ENCODE measurements around the gene RAB12.
"Not testable (repeated sequence)": the region's sequence is repeated elsewhere in the genome, so short reads cannot be mapped to it uniquely, and the experiment has no call there.

The RAB12 gene

GRCh38 chr18:8647359-8647758 lies 38.1 kb downstream of the RAB12 start:
- DNase-seq (ENCODE audit: low read depth): not testable (repeated sequence)

- not testable (repeated sequence) for DNase-seq (ENCODE audit: low read depth)
These were observed 42.4 kb downstream of the RAB12 start for GRCh38 chr18:8651478-8652261.

DNA sequence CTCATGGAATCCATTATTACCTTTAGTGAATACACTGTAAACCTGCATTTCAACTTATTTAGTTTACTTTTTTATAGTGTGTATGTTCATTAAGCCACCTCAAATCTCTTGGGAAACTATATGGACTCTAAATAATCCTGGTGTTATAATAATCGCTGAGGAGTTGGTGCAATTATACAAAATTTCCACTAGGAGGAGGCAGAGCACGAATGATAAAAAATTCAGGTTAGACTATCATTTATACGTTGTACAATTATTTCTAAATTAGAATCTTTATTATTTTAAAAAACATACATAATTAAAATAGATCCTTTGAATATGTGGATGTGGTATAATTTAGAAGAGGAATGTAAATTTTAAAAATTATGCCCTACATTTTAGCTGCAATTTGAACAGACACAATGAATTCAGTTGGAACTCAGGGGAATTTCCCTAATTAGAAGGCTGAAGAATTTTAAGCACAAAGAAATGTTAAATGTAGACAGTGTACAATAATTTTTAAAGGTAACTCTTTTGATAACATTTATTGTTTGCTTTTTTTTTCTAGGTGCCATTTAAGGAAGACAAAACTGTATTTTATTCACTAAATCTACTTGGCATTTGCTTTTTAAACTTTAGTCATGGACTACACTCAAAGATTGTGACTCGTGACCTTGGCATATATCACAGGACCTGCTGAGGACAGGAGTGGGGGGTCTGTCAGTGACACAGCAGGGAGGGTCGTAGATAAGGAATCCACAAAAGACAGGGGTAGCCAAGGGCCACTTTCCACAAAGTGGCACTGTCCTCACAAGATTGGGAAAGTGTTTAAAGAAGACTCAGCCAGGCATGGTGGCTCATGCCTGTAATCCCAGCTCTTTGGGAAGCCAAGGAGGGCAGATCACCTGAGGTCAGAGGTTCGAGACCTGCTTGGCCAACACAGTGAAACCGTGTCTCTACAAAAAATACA lies 45.5 kb downstream of the RAB12 start:
- no peak for DNase-seq (ENCODE audit: low read depth)

- DNase-seq (ENCODE audit: low read depth): no peak
These were observed 47.0 kb downstream of the RAB12 start for GRCh38 chr18:8656232-8656631.

DNA sequence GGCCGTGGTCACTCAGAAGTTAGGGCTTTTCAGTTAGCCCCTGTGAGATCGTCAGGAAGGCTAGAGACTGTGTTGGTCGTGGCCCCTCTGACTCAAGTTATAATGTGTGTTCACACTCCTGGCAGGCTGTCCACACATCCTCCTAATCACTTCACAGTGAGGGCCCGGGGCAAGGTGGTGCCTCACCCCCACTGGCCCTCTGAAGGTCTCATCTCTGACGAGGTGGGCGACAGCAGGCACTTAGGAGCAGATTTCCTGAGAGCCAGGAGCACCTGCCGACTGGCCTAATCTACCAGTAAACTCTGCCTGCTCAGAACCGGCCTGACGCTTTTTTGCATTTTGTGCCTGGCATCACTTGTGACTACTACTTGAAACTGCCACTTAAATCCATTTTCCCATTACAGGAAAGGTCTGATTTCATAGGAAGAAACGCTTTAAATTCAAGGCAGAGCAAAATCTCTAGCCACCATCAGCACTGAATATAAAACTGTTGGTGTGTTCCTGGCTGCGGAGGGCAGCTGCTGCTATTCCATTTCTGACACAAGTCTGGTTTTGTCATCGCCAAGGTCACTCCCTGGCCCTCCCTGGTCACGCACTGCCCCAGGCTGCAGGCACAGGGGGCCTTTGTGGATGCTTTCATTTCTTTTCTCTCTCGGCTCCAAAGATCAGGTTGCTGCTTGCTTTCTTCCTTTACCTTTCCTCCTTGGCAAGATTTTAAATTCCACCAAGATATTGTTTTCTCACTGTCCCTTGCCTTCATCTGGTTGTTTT lies 48.0 kb downstream of the RAB12 start:
- DNase-seq (ENCODE audit: low read depth): no peak

GRCh38 chr18:8657873-8658470 lies 48.7 kb downstream of the RAB12 start:
- no peak for DNase-seq (ENCODE audit: low read depth)

DNA sequence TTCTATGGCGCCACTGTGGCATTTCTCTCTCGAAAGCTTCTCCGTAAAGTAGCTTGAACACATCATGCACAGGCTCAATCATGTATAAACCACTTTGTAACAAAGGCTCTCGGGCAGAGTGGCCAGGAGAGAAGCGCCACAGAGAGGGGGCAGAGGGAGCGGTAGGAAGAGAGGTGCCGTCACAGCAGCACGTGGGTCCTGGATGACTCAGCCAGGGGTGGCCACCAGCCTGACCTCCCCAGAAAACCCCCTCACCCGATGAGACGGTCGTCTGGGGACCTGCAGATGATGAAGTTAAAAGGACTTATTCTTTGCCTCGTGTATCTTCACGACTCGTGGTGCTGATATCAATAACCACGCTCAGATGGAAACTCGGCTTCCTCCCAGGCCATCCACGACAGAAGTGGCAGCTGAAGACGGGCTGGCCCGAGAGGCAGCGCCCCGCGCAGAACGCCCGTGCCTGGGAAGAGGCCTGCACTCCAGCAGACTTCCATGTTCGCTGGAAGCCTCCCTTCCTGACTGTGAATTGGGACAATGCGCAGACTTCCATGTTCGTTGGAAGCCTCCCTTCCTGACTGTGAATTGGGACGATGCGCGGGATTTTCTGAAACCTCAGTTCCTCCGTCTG lies 49.7 kb downstream of the RAB12 start:
- no peak for DNase-seq (ENCODE audit: low read depth)

DNA sequence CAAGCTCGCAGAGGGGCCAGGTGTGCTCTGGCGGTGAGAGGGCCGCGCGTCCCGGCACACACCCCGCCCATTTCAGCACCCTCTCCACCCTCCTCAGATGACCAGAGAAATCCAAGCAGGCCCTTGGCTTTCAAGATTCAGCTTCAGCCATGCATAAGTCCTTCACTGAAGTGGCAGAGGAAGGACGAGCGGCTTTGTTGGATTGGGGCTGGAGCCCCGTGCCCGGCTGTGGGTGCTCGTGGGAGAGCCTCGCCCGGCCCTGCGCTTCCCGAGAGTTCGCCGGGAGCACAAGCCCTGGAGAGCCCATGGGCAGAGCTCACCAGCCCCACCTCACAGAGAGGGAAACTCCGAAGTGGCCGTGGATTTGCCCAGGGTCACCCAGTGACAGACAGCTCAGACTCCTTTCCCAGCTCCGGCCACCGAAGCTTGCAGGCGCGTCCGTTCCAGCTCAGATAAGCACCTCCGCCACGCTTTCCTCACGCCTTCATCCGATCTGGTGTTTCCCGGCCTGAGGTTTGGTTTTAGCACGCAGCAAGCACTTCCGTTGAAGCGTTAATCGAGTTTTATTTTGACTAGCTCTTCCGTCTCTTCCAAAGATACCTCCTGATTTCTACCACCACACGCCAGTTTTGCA lies 50.5 kb downstream of the RAB12 start:
- DNase-seq (ENCODE audit: low read depth): no peak

DNA sequence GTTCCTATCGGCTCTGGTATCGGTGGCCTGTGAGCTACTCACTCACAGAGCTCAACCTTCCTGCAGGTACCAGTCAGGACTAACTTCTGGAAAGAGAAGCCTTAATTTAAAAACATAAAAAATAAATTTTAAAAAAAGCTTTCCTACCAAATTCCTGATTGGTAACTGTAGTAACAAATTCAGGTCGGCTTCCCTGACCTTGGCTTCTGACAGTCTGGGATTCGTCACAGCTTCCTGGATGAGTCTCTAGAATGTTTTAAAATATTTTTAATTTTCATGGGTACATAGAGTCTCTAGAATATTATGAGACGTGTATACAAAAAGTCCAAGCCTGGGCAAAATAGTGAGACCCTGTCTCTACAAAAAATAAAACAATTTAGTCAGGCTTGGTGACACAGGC lies 51.1 kb downstream of the RAB12 start:
- DNase-seq (ENCODE audit: low read depth): no peak

- DNase-seq (ENCODE audit: low read depth): no peak
These were observed 52.7 kb downstream of the RAB12 start for GRCh38 chr18:8661754-8662559.

- DNase-seq (ENCODE audit: low read depth): no peak
These were observed 53.5 kb downstream of the RAB12 start for GRCh38 chr18:8662560-8663255.

DNA sequence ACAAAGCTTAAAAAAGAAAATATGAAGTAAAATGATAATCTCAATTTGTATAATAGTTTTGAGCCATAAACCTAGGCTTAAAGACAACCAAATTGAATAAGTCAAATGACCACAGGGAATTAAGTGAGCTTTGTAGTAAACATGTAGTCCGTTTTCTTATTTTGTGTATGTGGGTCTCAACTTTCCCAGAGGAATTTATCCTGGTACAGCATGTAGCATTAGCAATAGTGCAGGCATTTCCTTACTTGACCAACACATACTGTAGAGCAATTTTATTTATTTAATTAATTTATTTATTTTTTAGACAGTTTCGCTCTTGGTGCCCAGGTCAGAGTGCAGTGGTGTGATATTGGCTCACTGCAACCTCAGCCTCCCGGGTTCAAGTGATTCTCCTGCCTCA lies 58.6 kb downstream of the RAB12 start:
- DNase-seq (ENCODE audit: low read depth): no peak

DNA sequence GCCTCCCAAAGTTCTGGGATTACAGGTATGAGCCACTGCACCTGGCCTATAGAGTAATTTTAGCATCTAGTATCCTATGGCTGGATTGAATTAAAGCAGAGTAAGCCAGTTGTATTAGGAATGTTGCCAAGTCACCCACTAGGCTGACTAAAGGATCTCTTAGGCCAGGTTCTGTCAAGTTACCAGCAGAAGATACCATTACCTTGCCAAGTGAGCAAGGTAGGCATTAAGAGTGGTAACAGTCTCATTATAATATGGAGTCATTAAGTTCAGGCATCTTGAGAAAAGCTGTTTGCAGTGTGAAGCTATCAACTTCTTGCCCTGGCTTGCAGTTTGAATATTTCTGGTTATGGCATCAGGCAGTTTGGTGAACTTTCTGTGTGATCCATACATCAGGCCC lies 59.1 kb downstream of the RAB12 start:
- no peak for DNase-seq (ENCODE audit: low read depth)

GRCh38 chr18:8669571-8669970 lies 60.3 kb downstream of the RAB12 start:
- DNase-seq (ENCODE audit: low read depth): no peak

GRCh38 chr18:8673256-8674209 lies 64.3 kb downstream of the RAB12 start:
- no peak for DNase-seq (ENCODE audit: low read depth)

- no peak for DNase-seq (ENCODE audit: low read depth)
These were observed 65.8 kb downstream of the RAB12 start for GRCh38 chr18:8675057-8675456.

- no peak for DNase-seq (ENCODE audit: low read depth)
These were observed 72.0 kb downstream of the RAB12 start for GRCh38 chr18:8681196-8681595.

DNA sequence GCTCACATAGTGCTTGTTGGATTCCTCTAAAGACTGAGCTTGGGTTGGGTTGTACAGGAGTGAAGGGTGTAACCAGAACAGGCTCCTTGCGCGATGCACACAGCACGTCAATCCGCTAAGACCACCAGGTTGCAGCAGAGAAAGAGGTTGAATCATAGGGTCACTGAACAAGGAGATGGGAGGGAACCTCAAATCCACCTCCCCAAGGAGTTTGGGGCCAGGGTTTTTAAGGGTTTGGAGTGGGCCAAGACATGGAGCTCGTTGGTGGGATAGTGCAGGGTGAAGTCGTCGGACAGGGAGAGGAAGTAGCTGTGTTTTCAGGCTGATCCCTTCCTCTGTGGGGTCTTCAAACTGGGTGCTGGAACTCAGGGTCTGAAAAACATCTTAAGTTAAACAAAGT lies 75.3 kb downstream of the RAB12 start:
- DNase-seq (ENCODE audit: low read depth): no peak
